ENCODE data around the gene ZNF586. TPM values are rescaled to one million over a fixed set of nuclear protein-coding genes. Genes with fewer than 3 reads are reported as not detected.
"Not testable (repeated sequence)": the region's sequence is repeated elsewhere in the genome, so short reads cannot be mapped to it uniquely, and the experiment has no call there.

The ZNF586 gene
- total RNA-seq, 2 donors from 2014 or later: 18.5 to 20.0 TPM

DNA sequence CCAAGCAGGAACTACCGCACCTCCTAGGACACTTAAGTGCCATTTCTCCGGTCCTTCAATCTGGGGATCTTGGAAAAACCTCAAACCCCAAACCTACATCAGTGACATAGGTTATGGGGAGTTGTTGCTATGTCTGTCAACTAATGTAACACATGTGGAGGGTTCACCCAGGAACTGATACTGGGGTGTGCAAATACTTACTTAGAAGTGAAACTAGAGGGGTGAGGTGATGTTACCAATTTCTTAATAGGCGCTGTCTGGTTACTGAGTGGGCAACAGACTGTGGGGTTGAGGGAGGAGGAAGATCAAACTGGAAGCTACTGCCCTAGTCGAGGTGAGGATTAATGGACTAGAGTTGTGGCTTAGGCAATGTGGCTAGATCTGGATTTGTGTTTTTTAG lies 1.9 kb downstream of the ZNF586 start:
- Mint-ChIP-seq H3K27ac (peak overlapping the region; percentile 17), H3K9me3 (peaks cover 13 to 24% of the 10 kb centered on the region in 2 donors), H3K36me3 (ENCODE audit: insufficient read depth in 2 of 2) (peaks cover 41 to 59% of the 10 kb centered on the region in 2 donors), H3K4me3 (peak overlapping the region; percentile 11 to 94), H3K4me1 (ENCODE audit: low read depth) (peaks cover 45% of the 10 kb centered on the region), H3K27me3 (ENCODE audit: low read depth) (no peaks in the 10 kb centered on the region)
- DNase-seq: no peak
- ATAC-seq (replicated peaks in 1 of 2): no peak

DNA sequence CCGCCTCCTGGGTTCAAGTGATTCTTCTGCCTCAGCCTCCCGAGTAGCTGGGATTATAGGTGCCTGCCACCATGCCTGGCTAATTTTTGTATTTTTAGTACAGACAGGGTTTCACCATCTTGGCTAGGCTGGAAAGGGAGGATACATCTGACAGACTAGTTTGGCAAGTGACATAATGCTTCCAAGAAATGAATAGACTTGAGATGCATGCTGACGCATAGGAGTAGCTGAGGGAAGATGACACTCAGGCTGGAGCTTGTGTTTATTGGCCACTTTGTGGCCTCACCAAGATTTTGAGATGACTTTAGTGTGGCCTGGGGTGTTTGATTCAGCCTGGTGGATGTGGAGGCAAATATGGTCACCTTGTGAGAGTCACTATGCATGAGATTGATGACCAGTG lies 4.0 kb downstream of the ZNF586 start:
- Mint-ChIP-seq H3K4me1 (ENCODE audit: low read depth) (peaks cover 45% of the 10 kb centered on the region), H3K27ac (peak overlapping the region; percentile 8), H3K4me3 (peak overlapping the region in 1 of 2 donors; percentile 24), H3K36me3 (ENCODE audit: insufficient read depth in 2 of 2) (peaks cover 49 to 74% of the 10 kb centered on the region in 2 donors), H3K9me3 (peaks cover 19 to 35% of the 10 kb centered on the region in 2 donors), H3K27me3 (ENCODE audit: low read depth) (no peaks in the 10 kb centered on the region)
- ATAC-seq (replicated peaks in 1 of 2) (peak in 1 of 2 donors; percentile 15), DNase-seq (peak in 1 of 2 donors; percentile 21)

DNA sequence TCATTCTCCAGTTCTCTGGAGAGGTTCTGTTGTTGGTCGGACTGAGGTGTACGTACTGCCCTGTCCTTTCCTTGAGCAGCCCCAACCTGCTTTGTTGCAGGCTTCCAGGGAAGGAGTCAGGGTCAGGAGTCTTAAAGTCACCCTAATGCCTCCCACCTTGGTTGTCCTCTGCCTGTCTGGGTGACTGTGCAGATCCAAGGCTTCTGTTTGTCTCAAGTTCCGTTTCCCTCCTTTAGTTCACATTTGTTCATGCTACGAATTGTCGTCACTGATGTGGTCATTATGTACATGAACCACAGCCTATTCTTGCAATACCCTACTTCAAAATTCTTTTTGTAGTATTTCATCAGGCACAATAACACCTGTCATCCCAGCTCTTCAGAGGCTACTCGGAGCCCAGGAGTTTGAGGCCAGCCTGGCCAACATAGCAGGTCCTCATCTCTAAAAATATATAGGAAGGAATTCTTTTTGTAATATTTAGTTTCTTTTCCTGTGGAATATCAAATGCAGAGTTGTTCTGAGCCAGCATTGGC lies 7.4 kb downstream of the ZNF586 start:
- Mint-ChIP-seq H3K4me1 (ENCODE audit: low read depth) (peaks cover 22% of the 10 kb centered on the region), H3K4me3 (no peak overlapping the region), H3K27me3 (ENCODE audit: low read depth) (no peaks in the 10 kb centered on the region), H3K36me3 (ENCODE audit: insufficient read depth in 2 of 2) (peaks cover 60 to 82% of the 10 kb centered on the region in 2 donors), H3K27ac (no peak overlapping the region), H3K9me3 (peaks cover 28 to 48% of the 10 kb centered on the region in 2 donors)
- ATAC-seq (replicated peaks in 1 of 2) (no peak), DNase-seq (no peak)

DNA sequence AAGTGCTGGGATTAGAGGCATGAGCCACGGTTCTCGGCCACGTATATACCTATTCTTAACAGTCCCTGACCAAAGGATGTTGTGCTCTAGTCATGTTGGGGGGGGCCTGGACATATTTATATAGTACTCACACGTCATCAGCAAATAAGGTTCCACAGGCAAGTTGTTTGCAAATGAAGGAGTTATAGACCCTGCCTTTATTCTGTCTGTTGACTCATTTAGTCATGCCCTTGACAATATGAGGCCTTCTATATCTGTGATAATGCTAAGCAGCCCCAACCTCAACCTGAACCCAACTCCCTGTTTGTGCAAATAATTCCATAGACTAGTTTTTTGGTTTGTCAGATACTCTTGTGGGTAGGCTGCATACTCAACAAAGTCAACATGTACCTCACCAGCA lies 8.9 kb downstream of the ZNF586 start:
- peaks cover 25 to 45% of the 10 kb centered on the region in 2 donors for H3K9me3 Mint-ChIP-seq
- H3K4me1 Mint-ChIP-seq (ENCODE audit: low read depth): peaks cover 7% of the 10 kb centered on the region
- peaks cover 55 to 74% of the 10 kb centered on the region in 2 donors for H3K36me3 Mint-ChIP-seq (ENCODE audit: insufficient read depth in 2 of 2)
- no peaks in the 10 kb centered on the region for H3K27me3 Mint-ChIP-seq (ENCODE audit: low read depth)
- ATAC-seq (replicated peaks in 1 of 2) (no peak), DNase-seq (no peak)
- no peak overlapping the region for H3K4me3 Mint-ChIP-seq
- H3K27ac Mint-ChIP-seq: no peak overlapping the region

DNA sequence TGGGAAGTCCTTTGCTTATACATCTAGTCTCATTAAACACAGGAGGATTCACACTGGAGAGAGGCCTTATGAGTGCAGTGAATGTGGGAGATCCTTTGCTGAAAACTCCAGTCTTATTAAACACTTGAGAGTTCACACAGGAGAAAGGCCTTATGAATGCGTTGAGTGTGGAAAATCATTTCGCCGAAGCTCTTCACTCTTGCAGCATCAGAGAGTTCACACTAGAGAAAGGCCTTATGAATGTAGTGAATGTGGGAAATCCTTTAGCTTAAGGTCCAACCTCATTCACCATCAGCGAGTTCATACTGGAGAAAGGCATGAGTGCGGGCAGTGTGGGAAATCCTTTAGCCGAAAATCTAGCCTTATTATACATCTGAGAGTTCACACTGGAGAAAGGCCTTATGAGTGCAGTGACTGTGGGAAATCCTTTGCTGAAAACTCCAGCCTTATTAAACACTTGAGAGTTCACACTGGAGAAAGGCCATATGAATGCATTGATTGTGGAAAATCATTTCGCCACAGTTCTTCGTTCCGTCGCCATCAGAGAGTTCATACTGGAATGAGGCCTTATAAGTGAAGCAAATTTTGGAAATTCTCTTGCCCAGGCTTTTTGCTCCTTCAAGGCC lies 9.9 kb downstream of the ZNF586 start:
- no peaks in the 10 kb centered on the region for H3K27me3 Mint-ChIP-seq (ENCODE audit: low read depth)
- no peak overlapping the region for H3K4me3 Mint-ChIP-seq
- peaks cover 50 to 75% of the 10 kb centered on the region in 2 donors for H3K36me3 Mint-ChIP-seq (ENCODE audit: insufficient read depth in 2 of 2)
- DNase-seq: no peak
- H3K9me3 Mint-ChIP-seq: peaks cover 21 to 41% of the 10 kb centered on the region in 2 donors
- no peak for ATAC-seq (replicated peaks in 1 of 2)
- no peak overlapping the region for H3K27ac Mint-ChIP-seq
- no peaks in the 10 kb centered on the region for H3K4me1 Mint-ChIP-seq (ENCODE audit: low read depth)

DNA sequence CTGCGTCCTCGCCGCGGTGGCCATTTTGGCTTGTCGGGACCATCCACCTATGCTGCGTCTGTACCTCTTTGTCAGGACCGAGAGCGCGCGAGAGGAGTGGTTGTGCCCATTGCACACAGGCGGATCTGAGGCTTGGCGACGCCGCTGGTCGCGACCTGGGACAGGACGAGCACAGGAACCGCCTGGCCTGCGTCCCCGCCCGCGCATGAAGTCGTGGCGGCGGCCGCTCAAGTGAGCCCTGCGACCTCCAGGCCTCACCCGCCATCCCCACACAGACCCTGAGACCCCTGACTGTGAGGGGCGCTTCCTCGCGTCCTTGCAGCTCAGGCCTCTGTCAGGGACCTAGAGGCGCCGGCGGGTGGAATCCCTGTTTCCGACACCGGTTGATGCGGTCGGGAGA lies 16.8 kb downstream of the ZNF586 start:
- no peaks in the 10 kb centered on the region for H3K4me1 Mint-ChIP-seq (ENCODE audit: low read depth)
- H3K36me3 Mint-ChIP-seq (ENCODE audit: insufficient read depth in 2 of 2): peaks cover 39 to 56% of the 10 kb centered on the region in 2 donors
- H3K27ac Mint-ChIP-seq: no peak overlapping the region
- H3K9me3 Mint-ChIP-seq: peaks cover 9 to 31% of the 10 kb centered on the region in 2 donors
- no peaks in the 10 kb centered on the region for H3K27me3 Mint-ChIP-seq (ENCODE audit: low read depth)
- no peak for DNase-seq
- no peak overlapping the region for H3K4me3 Mint-ChIP-seq
- ATAC-seq (replicated peaks in 1 of 2): no peak

DNA sequence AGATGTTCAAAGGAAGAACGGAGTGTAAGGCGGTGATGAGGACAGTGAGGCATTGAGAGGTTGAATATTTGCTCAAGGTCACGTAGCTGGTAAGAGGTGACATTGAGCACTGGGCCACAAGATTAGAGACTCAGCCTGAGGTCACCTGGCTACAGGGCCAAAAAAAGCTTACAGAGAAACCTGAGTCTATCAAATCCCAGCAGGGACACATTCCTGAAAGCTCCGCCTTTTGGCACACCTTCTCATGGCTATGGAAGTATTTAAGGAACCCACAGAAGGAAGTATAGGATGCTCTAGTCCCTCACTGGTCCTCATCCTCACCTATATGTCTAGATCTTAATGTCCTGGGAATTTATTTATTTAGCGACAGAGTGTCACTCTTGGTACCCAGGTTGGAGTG lies 17.4 kb downstream of the ZNF586 start:
- Mint-ChIP-seq H3K27ac (no peak overlapping the region), H3K27me3 (ENCODE audit: low read depth) (no peaks in the 10 kb centered on the region), H3K36me3 (ENCODE audit: insufficient read depth in 2 of 2) (peaks cover 38 to 58% of the 10 kb centered on the region in 2 donors), H3K9me3 (peaks cover 9 to 31% of the 10 kb centered on the region in 2 donors), H3K4me3 (no peak overlapping the region), H3K4me1 (ENCODE audit: low read depth) (no peaks in the 10 kb centered on the region)
- DNase-seq (no peak), ATAC-seq (replicated peaks in 1 of 2) (no peak)

DNA sequence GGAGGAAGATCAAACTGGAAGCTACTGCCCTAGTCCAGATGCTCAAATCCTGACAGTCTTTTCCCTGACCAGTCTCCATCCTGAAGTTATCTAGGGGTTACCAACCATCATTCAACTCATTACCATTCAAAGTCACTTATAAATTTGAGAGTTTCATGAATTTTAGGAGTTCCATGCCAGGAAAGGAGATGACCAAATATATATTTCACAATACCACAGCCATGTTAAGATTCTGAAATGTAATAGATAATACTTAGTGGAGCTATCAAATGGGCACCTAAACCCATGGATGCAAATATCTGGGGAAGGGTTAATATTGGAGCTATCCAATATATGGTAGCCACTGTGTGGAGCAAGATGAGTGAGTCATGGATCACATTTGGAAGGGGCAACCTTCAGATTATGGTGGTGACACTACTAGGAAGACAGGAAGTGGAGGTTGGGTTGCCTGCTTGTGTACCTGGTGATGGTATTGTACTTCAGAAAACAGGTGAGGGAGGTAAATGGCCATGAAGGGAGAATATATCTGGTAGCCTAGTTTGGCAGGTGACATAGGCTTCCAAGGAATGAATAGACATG lies 18.7 kb downstream of the ZNF586 start:
- ATAC-seq (replicated peaks in 1 of 2) (no peak), DNase-seq (no peak)
- Mint-ChIP-seq H3K4me3 (no peak overlapping the region), H3K36me3 (ENCODE audit: insufficient read depth in 2 of 2) (peaks cover 42 to 57% of the 10 kb centered on the region in 2 donors), H3K27ac (no peak overlapping the region), H3K4me1 (ENCODE audit: low read depth) (no peaks in the 10 kb centered on the region), H3K9me3 (peaks cover 11 to 31% of the 10 kb centered on the region in 2 donors), H3K27me3 (ENCODE audit: low read depth) (no peaks in the 10 kb centered on the region)

DNA sequence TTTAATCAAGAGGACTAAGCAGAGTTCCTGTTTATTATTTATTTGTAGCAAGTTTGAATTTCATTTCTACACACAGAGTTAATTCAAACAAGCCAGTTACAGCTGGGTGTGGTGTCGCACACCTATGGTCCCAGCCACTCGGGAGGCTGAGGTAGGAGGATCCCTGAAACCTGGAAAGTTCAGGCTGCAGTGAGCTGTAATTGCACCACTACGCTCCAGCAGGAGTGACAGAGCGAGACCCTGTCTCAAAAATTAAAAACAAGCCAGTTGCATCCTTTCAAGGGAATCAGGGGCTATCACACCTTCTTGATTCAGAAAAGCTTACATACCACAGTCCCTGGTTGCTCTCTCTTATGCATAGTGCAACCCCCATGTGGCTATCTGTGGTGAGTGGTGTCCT lies 19.8 kb downstream of the ZNF586 start:
- Mint-ChIP-seq H3K27me3 (ENCODE audit: low read depth) (no peaks in the 10 kb centered on the region), H3K9me3 (peaks cover 11 to 31% of the 10 kb centered on the region in 2 donors), H3K36me3 (ENCODE audit: insufficient read depth in 2 of 2) (peaks cover 43 to 57% of the 10 kb centered on the region in 2 donors), H3K4me3 (no peak overlapping the region), H3K27ac (no peak overlapping the region), H3K4me1 (ENCODE audit: low read depth) (no peaks in the 10 kb centered on the region)
- ATAC-seq (replicated peaks in 1 of 2): no peak
- DNase-seq: no peak

DNA sequence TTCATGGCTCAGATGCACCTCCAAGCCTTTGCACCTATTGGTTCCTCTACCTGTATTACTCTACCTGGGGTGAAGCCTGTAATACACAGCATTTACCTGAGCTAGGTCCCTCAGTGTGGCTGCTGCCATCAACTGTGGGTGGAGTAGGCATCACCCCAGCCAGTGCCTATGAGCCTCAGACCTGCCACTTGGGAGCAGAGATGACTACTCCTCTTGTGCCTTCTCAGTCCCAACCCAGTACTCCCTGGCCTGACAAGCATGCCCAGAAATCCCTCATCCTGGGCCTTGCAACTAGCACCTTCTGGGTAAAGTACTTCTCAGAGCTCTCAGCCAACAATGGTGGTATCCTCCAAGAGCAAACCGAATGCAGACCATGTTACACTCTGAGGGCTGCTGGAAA lies 27.1 kb downstream of the ZNF586 start:
- not testable (repeated sequence) for H3K27ac Mint-ChIP-seq; H3K27me3 Mint-ChIP-seq (ENCODE audit: low read depth); H3K4me3 Mint-ChIP-seq; H3K4me1 Mint-ChIP-seq (ENCODE audit: low read depth); DNase-seq; ATAC-seq (replicated peaks in 1 of 2); H3K9me3 Mint-ChIP-seq
- peaks cover 14 to 35% of the 10 kb centered on the region in 2 donors for H3K36me3 Mint-ChIP-seq (ENCODE audit: insufficient read depth in 2 of 2)

DNA sequence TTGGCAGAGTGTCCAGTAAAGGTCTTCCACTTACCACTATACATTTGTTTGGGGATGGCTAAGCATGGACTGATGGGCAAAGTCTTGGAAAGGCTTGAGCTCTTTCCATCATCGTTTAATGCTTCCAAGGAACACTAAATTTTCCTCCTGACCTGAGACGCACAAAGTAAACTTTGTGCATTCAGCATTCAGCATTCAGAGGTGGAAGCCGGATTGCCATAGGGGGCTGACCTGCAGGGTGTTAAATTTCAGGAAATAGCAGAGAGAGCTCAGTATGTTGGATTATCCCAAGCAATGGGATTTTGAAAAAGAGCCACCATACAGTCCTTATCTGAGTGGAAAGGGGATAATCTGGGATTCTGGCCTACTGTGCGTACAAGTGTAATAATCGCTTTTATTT lies 31.2 kb downstream of the ZNF586 start:
- DNase-seq (no peak), ATAC-seq (replicated peaks in 1 of 2) (no peak)
- Mint-ChIP-seq H3K27ac (no peak overlapping the region), H3K4me1 (ENCODE audit: low read depth) (peaks cover 15% of the 10 kb centered on the region), H3K27me3 (ENCODE audit: low read depth) (no peaks in the 10 kb centered on the region), H3K4me3 (no peak overlapping the region), H3K9me3 (no peaks in the 10 kb centered on the region), H3K36me3 (ENCODE audit: insufficient read depth in 2 of 2) (peaks cover 6 to 24% of the 10 kb centered on the region in 2 donors)

DNA sequence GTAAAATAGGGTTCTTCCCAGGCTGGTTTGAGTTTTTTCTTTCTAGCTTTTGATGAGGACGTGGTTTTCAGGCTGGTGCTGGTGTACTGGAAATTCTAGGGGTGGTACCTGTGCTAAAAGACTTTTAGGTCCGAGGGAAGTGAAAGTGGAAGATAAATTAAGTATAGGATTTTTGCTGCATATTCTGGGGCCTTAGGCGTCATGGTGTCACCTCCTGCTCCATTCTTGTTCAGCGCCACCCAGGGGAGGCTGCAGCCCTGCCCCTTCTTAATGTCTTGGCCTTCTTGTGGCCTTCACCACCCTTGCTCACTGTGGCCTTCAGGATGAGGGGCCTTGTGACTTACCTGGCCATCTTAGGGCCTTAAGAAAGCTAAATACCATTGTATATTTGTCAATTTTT lies 32.8 kb downstream of the ZNF586 start:
- ATAC-seq (replicated peaks in 1 of 2): no peak
- Mint-ChIP-seq H3K4me3 (no peak overlapping the region), H3K36me3 (ENCODE audit: insufficient read depth in 2 of 2) (peaks cover 4 to 20% of the 10 kb centered on the region in 2 donors), H3K4me1 (ENCODE audit: low read depth) (peaks cover 15% of the 10 kb centered on the region), H3K9me3 (no peaks in the 10 kb centered on the region), H3K27me3 (ENCODE audit: low read depth) (no peaks in the 10 kb centered on the region), H3K27ac (no peak overlapping the region)
- DNase-seq: no peak

DNA sequence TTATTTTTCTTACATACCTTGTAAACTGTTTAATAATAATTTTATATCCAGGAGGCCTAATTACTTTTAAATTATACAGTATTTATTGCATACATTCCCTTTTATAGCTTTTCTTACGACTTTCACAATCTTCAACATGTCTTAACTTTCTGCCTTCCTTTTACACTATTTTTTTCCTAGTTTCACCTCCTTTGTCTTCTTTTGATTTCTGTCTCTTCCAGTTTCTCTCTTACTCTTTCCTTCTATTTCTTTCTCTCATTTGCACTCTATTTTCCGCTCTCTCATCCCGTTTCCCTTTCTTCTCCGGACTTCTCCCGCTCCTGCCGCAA lies 33.8 kb downstream of the ZNF586 start:
- Mint-ChIP-seq H3K27me3 (ENCODE audit: low read depth) (no peaks in the 10 kb centered on the region), H3K9me3 (no peaks in the 10 kb centered on the region), H3K4me3 (peak overlapping the region; percentile 68 to 82), H3K4me1 (ENCODE audit: low read depth) (peaks cover 15% of the 10 kb centered on the region), H3K27ac (peak overlapping the region; percentile 27), H3K36me3 (ENCODE audit: insufficient read depth in 2 of 2) (peaks cover 4 to 20% of the 10 kb centered on the region in 2 donors)
- ATAC-seq (replicated peaks in 1 of 2): no peak
- no peak for DNase-seq
